ENCODE measurements around the gene MROH2A. TPM values are rescaled to one million over a fixed set of nuclear protein-coding genes. Genes with fewer than 3 reads are reported as not detected.

The MROH2A gene
- total and polyA plus RNA-seq, 9 of the 15 experiments (the other 6 are each of a cell fraction or from before 2014, with no cell fraction given): 0.03 TPM; not detected in 8

GRCh38 chr2:233802132-233802815 is 24.1 kb downstream of the MROH2A start:
- CTCF ChIA-PET (ENCODE audit: low intra/inter-chr PET ratio): no interaction called here
- no TSS peak for BruUV-seq (replicated peaks)
- ATAC-seq (no peak), FAIRE-seq (no peak), DNase-seq (ENCODE audit: extremely low read depth in 1 of 4, low spot score in 3 of 4) (no peak)
- Histone ChIP-seq H3K4me2 (ENCODE audit: insufficient read depth, low read length) (no peak overlapping the region), H3K9me1 (ENCODE audit: control insufficient read depth, insufficient read depth, low read length) (no peaks in the 10 kb centered on the region), H3K27me3 (ENCODE audit: control insufficient read depth in 2 of 2, insufficient read depth in 2 of 2, low read length in 2 of 2) (peaks cover 0 to 7% of the 10 kb centered on the region in 2 experiments; a peak in 1 of 5 replicates), H3K79me2 (ENCODE audit: control insufficient read depth, insufficient read depth, low read length) (no peaks in the 10 kb centered on the region), H3K36me3 (ENCODE audit: control insufficient read depth, insufficient read depth, low read length) (no peaks in the 10 kb centered on the region), H3K27ac (ENCODE audit: extremely low read depth, low read depth, low read length) (no peak overlapping the region), H2AFZ (ENCODE audit: low read depth, low read length) (no peak overlapping the region), H4K20me1 (replicated peaks; ENCODE audit: control insufficient read depth, insufficient read depth, low read length) (no peaks in the 10 kb centered on the region), H3K9me3 (replicated peaks; ENCODE audit: control insufficient read depth, insufficient read depth, low read depth, low read length) (no peaks in the 10 kb centered on the region), H3K9ac (ENCODE audit: insufficient read depth in 1 of 2, low read depth in 2 of 2, low read length in 2 of 2) (no peak overlapping the region), H3K4me1 (replicated peaks in 1 of 2; ENCODE audit: control insufficient read depth in 2 of 2, insufficient read depth in 2 of 2, low read length in 2 of 2) (no peaks in the 10 kb centered on the region; a peak in 1 of 5 replicates), H3K4me3 (no peak overlapping the region)
- POLR2A ChIA-PET: interaction anchor here (0.6 kb wide), 1 partner anchor 42 kb away, joined by 4 read pairs; the partner anchor contains the start of gene UGT1A1
- TF ChIP-seq ZNF740 (CRISPR knock-in tag; IDR thresholded peaks at IDR 0.05) (no peak), ZNF740 (tag; IDR thresholded peaks at IDR 0.05) (no peak), ZNF785 (CRISPR knock-in tag; IDR thresholded peaks at IDR 0.05) (no peak), SAFB (IDR thresholded peaks at IDR 0.05; ENCODE audit: borderline replicate concordance, low read depth, low read length) (no peak)
- 0% methylated on average over 2 of the region's 3 CpGs for WGBS (ENCODE audit: insufficient coverage, low coverage, missing lambda C conversion rate)
- in situ Hi-C loops (cut with MboI): no loop called here
- intact Hi-C loops (cut with micrococcal nuclease): no loop called here
